ENCODE data around the gene CSF1.
A peak's percentile ranks its signal among the peaks of the same experiment; 100 is the strongest.

Gene CSF1

DNA sequence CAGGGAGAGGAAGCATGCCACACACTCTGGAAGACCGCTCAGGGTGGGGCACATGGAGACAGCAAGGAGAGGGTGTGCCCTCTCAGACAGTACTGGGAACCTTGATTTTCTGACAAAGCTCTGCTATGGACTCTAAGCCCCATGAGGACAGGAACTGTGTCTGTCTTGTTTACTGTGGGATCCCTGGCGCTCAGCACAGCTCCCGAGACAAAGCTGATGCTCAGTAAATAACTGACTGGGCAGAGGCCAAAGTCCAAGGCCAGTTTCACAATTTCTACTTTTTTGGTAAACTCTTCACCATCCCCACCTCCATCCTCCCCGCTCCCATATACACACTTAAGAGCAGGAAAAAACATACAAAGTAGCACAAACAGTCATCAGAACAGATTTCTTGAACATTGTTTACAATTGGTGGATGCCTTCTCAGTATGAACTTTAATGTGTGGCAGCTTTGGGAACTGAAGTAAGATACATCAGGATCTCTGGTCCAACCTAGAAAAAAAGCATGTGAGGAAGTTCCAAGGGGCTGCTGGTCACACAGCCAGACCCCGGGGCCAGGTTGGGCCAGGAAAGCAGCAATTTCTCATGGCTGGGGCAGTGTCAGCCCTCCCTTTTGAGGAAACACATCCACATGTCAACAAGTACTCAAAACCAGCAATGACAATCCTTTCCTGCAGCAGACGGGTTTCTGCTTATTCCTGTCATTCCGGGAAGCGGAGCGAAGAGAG, 68.3 kb downstream of the CSF1 start:
- DNase-seq (ENCODE audit: low read depth) = no peak

DNA sequence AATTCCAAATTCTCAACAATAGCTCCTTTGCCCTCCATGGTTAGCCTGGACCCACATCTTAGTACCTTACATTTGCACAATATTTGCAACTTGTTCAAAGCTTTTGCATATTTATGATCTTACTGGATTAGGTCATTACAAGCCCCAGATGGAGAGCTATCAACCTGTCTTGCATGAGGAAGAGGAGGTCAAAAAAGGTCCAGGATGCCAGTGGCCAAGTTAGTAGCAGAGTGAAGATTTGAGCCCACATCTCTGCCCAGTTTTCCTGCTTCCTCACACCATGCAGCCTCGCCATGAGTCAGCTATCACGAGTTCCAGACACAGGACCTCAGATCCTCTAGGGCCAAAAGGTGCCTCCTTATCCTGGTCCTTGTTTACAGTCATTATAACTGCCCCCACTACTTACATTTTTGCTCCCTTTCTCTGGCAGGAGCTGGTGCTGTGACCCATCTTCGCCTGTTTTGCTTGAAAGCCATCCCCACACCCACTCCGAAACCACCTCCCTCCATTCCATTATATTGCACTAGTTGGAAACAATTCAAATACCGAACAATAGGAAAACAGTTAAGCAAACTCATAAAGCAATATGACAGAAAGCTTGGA, 68.9 kb downstream of the CSF1 start:
- DNase-seq (ENCODE audit: low read depth) = peak; percentile 64

All from HS-27A (cell line).